NCI-H774 (cell line): Measurements from ENCODE around the gene LANCL2.
A peak's percentile ranks its signal among the peaks of the same experiment; 100 is the strongest.
"Not testable (repeated sequence)": the region's sequence is repeated elsewhere in the genome, so short reads cannot be mapped to it uniquely, and the experiment has no call there.

Source experiments
- DNase-seq: peaks from one replicate; lab custom pipeline; 2025; lab: John Stamatoyannopoulos, UW

Gene LANCL2, protein sequence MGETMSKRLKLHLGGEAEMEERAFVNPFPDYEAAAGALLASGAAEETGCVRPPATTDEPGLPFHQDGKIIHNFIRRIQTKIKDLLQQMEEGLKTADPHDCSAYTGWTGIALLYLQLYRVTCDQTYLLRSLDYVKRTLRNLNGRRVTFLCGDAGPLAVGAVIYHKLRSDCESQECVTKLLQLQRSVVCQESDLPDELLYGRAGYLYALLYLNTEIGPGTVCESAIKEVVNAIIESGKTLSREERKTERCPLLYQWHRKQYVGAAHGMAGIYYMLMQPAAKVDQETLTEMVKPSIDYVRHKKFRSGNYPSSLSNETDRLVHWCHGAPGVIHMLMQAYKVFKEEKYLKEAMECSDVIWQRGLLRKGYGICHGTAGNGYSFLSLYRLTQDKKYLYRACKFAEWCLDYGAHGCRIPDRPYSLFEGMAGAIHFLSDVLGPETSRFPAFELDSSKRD

DNA sequence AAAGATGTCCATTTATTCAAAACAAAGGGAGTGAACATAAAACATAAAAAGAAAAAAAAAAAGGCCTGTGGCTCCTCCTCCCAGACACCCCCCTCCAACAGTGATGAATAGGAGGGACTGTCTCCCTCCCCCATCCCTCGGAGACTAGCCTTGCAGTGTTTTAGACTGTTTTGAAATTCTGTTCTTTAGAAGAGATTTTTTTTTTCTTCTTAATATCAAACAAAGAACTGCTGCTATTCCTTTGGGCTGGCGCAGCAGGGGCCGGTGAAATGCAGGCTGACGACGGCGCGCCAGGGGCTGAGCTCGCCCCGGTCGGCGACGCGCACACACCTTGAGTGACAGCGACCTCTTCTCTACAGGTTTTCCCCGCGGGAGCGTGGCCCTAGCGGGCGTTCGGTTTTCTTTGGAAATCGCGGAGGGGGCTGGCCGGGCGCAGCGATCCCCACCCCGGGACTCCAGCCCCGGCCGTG lies at the start of gene LANCL2:
Gene LANCL2 (plus strand): TSS at position 133 of the 470 bp plus-strand sequence. CDS start 689 bp downstream, outside the sequence.
- DNase-seq = peak; percentile 30

DNA sequence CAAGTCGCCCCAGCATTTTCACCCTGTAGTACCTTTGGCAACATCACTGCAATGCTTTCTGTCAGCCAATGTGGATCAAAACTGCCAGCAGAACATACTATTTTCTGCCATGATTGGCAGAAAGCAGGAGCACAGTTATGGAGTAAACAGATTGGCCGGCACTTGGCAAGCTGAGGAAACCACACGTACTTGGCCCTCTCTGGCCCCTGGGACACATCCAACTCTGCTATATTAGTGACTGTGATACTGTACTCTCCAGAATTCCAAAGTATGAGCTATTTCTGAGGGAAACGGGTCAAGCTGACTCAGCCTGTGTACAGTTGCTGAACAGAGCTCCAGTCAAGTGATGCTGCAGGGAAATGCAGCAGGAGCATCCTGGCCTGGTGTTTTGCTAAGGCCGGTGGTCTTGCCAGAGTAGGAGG lies 39.8 kb upstream of the LANCL2 start:
- DNase-seq = no peak

DNA sequence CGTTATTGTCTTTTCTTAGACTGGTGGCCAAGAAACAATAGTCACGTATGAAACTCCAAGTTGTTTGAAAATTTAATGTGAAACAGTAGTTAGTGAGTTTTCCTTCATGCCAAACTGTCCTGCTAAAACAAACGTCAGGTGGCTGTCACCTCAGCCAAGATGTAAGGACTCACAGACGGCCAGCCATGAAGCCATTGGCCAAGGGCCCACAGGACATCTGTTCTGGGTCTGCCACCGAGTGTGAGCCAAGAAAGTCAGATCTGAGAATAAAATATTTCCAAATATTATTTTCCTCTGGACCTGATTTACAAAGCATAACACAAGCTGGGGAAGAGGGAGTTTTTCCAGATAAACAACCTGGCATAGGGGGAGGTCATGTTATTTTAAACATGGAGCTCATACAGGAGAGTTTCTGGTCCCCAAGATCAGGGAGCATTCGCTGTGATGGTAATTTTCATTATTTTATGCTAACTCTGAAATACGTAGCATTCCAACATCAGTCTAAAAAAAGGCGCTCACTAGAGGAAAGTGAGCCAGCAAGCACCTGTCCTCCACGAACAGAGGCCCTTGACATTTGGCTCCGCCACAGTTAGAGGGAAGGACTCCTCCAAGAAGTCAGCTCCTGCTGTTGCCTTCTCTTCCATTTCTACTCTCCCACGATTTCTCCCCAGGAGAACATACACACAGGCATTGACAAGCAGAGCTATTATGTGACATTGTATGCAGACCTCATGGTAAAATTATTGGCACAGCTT lies 38.9 kb upstream of the LANCL2 start:
- DNase-seq = no peak

DNA sequence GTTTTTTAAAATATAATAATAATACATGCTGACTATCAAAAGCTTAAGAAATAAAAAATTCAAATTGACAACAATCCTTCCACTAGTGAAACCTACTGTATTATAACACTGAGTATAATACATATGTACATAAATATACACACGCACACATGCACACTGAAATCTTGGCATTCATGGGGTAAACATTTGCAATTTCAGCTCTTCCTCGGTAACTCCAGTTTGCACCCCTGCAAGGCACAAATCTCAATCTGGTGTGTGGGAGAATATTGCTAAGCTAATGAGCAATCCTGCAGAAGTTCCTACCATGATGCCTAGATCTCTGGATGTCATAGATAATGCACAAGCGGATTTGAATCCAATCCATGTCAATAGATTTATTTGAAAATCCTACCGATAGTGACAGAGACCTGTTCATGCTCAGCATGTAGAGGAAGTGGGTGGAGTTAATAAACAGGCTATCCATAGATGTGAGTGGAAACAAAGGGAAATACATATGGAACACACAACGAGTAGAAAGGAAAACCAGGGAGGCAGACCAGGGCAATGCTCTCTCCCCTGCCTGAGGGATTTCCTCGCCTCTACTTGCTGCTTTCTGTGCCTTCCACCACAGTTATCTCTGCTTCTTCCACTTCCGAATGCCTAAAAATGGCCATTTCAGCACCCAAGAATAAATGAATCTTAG lies 38.1 kb upstream of the LANCL2 start:
- no peak for DNase-seq

DNA sequence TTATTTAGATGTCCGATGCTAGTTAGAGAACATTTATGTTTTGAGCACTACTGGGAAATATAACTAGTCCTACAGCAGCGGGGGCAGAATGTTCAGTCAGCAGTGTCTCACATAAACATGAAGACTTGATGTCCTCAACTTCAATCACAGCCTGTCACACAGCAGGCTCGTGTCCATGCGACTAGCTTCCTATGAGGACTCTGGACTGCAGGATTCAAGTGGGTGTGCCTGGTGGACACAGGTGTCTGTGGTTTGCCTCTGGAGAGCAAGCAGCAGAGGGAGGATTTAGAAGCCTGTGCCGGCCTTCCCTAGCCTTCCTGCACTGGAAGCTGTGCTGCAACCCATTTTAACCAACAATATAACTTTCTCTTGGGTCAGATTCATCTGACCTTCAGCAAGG lies 30.0 kb upstream of the LANCL2 start:
- DNase-seq = no peak

DNA sequence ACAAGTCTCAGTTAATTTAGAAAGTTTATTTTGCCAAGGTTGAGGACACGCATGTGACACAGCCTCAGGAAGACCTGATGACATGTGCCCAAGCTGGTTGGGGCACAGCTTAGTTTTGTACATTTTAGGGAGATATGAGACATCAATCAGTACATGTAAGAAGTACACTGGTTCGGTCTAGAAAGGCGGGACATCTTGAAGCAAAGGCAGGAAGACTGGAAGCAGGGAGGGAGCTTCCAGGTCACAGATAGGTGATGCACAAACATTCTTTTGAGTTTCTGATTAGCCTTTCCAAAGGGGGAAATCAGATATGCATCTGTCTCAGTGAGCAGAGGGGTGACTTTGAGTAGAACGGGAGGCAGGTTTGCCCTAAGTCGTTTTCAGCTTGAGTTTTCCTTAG lies 29.4 kb upstream of the LANCL2 start:
- no peak for DNase-seq

DNA sequence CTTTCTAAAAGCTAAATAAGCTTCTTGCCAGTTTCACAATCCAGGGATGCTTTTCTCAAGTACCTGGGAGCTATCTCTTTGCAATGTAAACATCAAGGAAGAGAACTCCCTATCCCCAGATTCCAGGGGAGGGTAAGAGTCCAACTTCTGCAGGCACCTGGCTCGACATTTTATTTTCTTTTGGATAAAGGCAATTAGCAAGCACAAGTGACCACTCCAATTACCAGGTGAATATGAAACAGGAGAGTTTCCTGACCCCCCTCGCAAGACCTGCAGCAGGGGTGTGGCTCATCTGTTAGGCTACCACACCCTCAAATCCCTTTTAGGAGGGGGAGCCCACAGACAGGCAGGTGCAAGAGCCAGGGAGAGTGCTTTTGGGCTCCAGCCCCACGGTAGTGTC lies 28.6 kb upstream of the LANCL2 start:
- no peak for DNase-seq

DNA sequence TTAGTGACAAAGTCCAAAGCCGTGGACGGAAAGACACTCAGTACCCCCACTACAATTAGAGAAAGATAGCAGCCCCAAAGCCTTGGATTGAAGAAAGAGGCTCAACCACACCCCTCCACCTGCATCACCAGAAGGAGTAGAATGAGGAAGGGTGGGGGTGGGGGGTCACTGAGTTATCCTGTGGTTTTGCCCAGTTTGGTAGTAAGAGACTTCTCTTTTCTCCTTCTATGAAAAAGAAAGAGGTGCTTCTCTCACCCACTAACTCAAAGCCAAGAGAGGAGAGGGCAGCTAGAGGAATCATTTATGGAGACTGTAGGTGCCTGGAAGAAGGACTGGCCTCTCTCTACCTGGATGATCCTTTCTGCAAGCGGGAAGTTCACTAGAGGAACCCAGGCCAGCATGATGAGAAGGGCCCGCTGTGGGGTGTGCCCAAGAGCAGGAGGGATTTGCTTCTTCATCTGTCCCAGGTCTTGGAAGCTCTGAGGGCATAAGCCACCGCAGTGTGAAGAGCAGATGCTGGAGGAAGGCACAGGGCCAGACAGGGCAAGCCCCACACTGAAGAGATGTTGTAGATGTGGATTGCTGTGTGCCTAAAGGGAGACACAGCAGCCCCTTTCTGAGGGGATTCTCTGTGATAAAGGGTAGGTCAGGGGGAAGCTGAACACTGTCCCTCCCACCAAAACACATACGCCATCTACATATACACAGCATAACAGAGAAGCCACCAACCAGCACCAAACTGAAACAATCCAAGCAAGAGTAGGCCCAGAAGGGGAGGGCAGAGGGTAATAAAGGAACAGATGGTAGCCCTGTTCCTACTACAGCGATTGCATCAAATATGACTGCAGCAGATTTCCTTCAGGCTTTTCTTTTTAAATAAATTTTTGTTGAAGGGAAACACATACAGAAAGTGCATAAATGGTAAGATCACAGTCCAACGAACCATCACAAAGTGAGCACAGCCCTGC lies 25.8 kb upstream of the LANCL2 start:
- no peak for DNase-seq

DNA sequence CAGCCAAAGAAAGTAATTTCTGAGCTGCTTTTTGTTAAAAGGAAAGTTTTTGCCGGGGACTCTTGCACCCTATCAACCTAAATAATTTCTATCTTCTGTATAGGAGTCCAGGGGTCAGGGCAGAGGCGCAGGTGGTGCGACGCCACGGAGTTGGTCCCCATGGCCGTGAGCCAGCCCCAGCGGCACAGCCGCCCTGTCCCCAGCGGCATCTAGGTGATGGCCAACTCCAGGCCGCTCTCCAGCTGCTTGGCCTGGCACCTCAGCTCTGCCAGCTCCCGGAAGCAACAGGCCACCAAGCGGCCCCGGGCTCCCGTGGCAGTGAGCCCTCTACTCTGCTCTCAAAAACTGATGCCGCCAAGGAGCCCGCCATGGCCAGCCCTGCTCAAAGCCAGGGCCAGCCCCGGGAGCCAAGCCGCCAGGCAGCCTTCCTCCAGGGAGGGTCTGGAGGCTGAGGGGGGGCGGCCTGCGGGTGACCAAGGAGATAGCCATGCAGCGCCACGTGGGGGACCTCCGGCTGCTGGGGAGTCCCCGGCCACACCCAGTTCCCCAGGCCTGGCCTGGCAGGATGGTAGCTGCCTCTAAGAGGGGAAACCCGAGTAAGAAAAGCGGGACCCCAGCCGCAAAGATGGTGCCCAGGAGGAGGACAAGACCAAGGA lies 22.8 kb upstream of the LANCL2 start:
- DNase-seq = no peak

DNA sequence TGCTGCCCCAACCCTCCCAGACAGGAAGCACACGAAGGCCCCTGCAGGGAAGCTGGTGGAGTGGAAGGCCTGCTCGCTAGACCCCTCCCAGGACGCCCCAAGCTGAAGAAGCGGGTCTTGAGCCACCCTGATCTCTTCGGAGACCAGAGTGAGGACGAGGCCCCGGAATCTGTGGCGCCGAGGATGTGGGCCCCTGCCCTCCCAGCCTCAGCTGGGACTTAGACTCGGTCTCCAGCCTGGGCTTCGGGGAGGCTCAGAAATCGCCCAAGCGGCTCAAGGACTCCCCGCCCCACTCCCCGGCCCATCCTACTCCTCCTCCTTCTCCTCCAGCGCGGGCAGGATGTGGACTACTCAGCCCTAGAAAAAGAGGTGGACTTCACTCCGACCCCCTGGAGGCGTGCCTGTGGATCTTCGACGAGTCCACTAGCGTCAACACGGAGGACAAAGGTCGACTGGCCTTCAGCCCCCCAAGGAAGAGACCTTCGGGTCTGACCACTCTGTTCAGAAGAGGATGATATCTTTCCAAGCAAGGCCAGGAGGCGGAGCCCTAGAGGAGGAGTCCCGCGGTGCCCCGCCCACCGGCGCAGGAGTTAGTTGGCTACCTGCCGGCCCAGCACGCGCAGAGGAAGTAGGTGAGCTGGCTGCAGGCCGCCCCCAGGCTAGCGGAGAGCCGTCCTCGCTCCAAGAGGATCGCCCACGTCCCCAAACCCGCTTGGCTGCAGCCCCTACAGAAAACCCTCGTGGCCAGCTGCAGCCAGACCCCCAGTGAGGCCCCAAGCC lies 21.9 kb upstream of the LANCL2 start:
- DNase-seq = no peak

DNA sequence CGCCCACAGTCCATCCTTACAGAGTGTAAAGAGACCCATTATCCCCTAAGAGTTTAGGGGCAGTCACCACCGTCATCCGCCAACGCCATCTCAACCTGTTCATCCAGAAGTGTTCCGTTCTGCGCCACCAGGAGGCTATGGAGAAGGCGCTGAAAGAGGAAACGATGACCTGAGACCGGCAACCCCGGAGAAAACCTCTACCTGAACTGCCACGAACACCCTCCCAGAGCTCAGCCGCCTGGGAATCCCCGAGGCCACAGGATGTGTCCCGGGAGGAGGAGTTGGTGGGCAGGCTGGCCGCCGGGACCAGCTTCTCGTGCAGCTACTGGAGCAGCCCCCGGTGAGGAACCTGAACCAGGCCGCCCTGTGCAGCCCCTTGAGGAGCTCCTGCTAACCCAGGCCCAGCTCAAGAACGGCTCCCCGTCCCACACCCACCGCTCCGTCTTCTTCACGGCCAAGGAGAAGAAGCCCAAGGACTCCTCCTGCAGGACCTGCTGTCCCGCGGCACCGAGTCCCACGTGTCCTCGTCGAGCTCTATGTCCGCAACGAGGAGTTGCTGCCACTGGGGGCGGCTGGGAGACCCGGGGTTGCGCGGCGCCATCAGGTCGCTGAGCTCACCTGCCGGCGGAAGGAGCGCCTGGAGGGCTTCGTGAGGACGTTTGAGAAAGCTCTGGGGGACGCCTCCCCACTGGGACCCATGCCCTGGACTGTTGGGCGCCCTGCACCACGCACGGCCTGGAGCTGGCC lies 21.1 kb upstream of the LANCL2 start:
- no peak for DNase-seq

DNA sequence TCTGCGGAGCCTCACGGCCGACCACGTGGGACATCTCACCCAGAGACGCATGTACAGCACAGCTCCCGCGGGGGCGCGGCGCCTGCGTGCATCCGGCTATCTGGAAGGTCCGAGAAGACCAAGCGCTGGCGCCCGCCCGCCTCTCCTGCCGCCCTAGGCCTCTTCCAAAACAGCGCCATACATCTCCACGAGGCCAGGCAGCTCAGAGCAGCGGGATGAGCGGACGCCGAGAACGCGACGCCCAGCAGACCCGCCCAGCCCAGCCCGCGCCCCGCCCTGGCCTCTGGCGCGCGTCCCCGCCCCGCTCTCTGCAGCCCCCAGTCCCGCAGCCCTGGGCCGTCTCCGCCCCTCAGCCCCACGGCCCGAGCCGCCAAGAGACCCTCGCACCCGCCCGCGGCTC lies 20.3 kb upstream of the LANCL2 start:
- DNase-seq = no peak

DNA sequence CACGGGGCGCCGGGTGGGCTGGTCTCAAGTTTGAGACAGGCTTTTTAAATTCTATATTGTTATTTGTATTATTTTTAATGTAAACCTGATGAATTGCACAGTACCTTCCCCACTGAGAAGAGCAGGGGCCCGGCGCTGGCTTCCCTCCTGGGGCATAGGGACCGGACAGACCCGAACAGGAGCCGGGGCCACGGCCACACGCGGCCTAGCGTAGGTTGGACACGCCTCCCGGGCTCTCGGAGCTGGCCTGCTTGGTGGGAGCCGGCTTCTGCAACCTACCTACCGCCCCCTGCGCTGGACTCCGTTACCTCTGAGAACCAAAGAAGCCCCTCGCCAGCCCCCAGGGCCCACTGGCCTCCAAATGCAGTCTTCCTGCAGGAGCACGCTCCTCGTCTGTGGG lies 19.8 kb upstream of the LANCL2 start:
- DNase-seq = no peak

DNA sequence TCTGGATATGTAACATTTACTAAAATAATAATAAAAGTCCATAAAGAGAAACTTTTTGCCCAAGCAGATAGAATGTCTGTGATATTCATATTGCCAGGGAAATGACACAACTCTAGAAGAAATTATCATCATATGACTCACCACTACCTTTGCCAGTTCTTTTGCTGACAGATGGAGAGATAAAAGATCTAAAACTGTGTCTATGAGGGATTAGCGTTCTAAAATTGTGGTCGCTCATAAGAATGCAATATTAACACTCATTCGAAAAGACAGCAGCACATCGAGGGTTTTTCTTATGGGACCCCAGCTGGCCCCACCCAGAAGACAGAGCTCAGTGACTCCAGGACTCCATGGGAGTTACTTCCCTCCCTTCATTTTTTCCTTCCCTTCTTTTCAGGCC lies 16.6 kb upstream of the LANCL2 start:
- no peak for DNase-seq

DNA sequence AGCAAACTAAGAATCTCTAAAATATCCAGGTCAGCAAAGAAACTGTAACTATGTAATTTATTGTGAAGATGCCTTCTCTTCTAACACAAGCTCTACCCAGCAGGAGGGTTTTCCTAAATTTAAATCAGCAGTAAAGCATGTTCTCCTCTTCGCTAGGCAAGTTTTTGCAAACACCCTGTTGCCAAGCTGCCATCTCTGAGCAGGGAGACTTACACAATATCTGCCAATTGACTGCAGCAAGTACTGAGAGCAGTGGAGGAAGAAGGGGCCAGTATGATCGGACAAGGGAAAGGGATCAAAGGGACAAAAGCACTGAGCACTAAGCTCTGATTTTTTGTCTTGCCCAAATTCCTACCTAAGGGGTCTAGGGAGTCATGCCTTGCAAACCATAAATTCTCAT lies 16.0 kb upstream of the LANCL2 start:
- DNase-seq = no peak

DNA sequence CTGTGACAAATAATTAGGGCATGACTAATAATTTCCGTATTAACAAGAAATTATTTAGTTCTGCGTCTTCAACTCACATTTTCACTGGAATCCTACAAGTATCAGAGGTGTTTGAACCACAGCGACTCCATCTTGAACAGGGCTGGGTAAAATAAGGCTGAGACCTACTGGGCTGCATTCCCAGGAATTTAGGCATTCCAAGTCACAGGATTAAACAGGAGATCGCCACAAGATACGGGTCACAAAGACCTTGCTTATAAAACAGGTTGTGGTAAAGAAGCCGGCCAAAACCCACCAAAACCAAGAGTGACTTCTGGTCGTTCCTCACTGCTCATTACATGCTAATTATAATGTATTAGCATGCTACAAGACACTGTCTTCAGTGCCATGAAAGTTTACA lies 14.9 kb upstream of the LANCL2 start:
- DNase-seq = no peak

DNA sequence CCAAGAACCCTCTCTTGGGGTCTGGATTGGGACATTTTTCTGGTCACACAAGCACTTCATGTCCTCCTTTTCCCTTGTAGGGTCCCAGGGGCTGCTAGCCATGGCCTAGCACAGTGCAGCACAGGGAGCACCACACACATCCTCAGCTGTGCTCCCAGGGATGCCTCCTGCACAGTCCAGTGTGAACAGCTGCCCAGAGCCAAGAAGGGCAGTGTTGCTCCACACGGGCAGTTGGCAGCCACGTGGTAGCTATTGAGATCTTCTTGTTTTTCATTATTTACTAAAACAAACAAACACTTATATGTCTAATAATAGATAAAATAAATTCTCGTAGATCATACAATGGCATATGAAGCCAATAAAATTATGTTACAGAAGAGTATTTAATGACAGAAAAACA lies 13.9 kb upstream of the LANCL2 start:
- DNase-seq = no peak

DNA sequence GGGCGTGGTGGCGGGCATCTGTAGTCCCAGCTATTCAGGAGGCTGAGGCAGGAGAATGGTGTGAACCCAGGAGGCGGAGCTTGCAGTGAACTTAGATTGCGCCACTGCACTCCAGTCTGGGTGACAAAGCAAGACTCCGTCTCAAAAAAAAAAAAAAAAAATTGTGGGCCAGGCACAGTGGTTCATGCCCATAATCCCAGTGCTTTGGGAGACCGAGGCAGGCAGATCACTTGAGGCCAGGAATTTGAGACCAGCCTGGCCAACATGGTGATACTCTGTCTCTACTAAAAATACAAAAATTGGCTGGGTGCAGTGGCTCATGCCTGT lies 12.2 kb upstream of the LANCL2 start:
- not testable (repeated sequence) for DNase-seq

DNA sequence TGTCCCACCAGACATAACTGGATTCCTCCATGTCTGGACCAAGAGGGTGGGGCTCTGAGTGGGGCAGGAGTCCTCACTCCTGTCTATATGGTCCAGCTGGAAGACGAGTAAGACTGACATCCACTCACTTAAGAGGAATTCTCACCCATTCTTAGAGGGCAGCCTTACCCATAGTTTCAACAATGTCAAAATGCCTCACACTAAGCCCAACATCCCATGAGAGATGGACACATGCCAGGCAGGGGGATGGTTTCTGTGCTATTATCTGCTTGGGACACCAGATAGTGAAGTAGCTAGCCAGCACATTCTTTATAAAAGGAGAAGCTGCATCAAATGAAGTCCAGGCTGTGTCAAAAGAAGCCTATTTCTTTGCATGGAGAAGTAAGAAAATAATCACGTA lies 4.7 kb upstream of the LANCL2 start:
- DNase-seq = no peak

DNA sequence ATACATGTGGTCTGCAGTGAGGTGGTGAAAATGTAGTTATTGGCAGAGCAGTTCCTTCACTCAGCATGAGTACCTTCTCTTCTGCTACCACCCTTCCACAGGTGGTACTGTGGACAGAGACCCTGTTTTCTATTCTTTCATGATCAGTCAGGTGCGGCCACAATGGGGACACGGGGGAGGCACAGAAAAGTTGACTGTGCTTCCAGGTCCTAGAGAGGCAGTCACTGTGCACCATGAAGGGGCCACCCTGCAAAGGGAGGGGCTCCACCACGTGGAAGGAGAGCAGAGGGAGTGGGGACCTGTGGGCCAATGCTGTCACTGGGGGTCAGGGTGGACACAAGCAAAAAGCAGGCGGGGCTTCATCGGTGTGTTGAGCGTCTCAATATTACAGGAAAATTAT lies 3.6 kb upstream of the LANCL2 start:
- DNase-seq = no peak
